Epithelial cell of esophagus (primary cell): ENCODE measurements around the gene BLOC1S6.

Source experiments
- DNase-seq: peaks from one replicate; pipeline ENCODE4 v3.0.0; 2010; ENCODE audit warnings: low read depth
- H3K4me3 ChIP-seq: 2 replicates; pipeline ENCODE4 v1.5.1; 2011; ENCODE audit warnings: mild to moderate bottlenecking, low read length, control low read depth
- TF ChIP-seq, protein P1 (sequence below): IDR thresholded peaks from 2 replicates; pipeline ENCODE4 v1.5.1; 2011; ENCODE audit warnings: low read depth, mild to moderate bottlenecking, low read length, control low read depth, inconsistent platforms; ENCODE audit not compliant: insufficient read depth; ENCODE audit errors: missing control alignments

The BLOC1S6 gene

DNA sequence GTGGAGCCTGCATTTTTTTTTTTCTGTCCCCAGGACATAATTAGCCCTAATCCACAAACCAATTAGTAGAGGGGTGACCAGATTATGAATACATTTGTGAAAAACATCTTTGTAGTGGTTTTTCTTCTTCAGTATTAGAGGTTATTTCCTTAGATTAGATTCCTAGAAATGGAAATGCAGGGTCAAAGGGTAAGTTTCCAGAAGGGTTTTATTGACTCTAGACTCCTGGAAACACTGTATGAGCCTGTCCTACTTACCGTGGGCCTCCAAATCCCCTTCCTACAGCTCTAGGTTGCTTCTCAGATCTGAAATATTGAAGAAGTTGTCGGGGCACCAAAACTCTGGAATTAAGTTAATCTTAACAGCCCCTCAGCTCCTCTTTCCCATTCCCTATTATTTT is 70.1 kb downstream of the BLOC1S6 start:
- TF ChIP-seq, protein P1, sequence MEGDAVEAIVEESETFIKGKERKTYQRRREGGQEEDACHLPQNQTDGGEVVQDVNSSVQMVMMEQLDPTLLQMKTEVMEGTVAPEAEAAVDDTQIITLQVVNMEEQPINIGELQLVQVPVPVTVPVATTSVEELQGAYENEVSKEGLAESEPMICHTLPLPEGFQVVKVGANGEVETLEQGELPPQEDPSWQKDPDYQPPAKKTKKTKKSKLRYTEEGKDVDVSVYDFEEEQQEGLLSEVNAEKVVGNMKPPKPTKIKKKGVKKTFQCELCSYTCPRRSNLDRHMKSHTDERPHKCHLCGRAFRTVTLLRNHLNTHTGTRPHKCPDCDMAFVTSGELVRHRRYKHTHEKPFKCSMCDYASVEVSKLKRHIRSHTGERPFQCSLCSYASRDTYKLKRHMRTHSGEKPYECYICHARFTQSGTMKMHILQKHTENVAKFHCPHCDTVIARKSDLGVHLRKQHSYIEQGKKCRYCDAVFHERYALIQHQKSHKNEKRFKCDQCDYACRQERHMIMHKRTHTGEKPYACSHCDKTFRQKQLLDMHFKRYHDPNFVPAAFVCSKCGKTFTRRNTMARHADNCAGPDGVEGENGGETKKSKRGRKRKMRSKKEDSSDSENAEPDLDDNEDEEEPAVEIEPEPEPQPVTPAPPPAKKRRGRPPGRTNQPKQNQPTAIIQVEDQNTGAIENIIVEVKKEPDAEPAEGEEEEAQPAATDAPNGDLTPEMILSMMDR: no peak
- no peak for DNase-seq
- no peak overlapping the region for H3K4me3 ChIP-seq

DNA sequence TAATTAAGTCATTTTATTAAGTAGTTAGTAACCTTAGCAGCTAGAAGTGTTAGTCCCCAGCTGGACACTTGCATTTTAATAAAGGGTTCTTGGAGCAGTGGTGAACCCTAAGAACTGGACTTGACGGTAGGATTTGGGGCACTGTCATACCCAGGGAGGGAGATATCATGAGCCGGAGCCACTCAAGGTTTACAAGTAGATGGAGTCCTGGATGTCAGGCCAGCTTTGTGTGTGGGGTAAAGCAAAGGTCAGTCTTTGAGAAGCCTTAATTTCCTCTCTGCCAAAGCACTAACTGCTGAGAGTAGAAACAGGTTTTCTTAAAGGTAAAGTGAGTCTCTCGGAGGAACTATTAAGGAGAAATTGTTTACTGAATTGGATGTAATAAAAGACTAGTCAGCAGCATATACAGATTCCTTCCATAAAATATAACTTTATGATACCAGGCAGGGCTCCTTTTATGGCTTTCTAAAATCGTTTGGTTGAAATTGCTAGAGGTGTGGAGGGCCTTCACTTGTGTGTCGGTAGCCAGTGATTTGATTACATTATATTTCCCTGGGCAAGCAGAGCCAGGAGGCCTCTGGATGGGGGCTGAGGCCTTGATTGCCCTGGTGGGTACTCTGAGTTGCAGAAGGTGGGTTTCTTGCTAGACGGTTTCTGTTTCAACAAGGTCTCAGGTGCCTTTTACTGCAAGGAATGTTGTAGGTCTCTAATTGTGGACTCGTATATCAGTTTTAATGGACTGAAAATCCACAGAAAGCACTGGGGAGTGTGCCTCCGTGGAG is 70.8 kb downstream of the BLOC1S6 start:
- TF ChIP-seq, protein P1: no peak
- H3K4me3 ChIP-seq: no peak overlapping the region
- DNase-seq: no peak
